ENCODE data around the gene CCDC192. TPM values are rescaled to one million over a fixed set of nuclear protein-coding genes. Genes with fewer than 3 reads are reported as not detected.

Gene CCDC192
- total RNA-seq, 1 donor from 2014 or later = not detected

- Histone ChIP-seq H3K27me3 (no peaks in the 10 kb centered on the region), H3K4me3 (no peak overlapping the region), H3K4me2 (no peak overlapping the region), H3K4me1 (peaks cover 5% of the 10 kb centered on the region), H3F3A (ENCODE audit: low read depth) (no peaks in the 10 kb centered on the region), H3K9me3 (ENCODE audit: low read depth) (no peaks in the 10 kb centered on the region), H4K20me1 (ENCODE audit: low read depth) (no peaks in the 10 kb centered on the region), H2AFZ (replicated peaks) (no peak overlapping the region), H3K27ac (no peak overlapping the region), H3K36me3 (no peaks in the 10 kb centered on the region), H3K79me2 (ENCODE audit: low read depth) (no peaks in the 10 kb centered on the region), H3K9ac (no peak overlapping the region)
- H3K4me3 Mint-ChIP-seq = no peak overlapping the region
- H3K27ac Mint-ChIP-seq = no peak overlapping the region
- DNase-seq (ENCODE audit: low spot score) = no peak
- H3K4me1 Mint-ChIP-seq = peaks cover 10% of the 10 kb centered on the region
- H3K27me3 Mint-ChIP-seq (ENCODE audit: insufficient read depth, low read depth) = no peaks in the 10 kb centered on the region
- H3K36me3 Mint-ChIP-seq = no peaks in the 10 kb centered on the region
- TF ChIP-seq CTCF (IDR thresholded peaks at IDR 0.05) = no peak
- no peak for TF ChIP-seq EZH2 (IDR thresholded peaks at IDR 0.05)
- no peak for TF ChIP-seq EZH2phosphoT487 (IDR thresholded peaks at IDR 0.05)
- no peaks in the 10 kb centered on the region for H3K9me3 Mint-ChIP-seq
Measured at GRCh38 chr5:127826011-127826410, 122.8 kb downstream of the CCDC192 start.

GRCh38 chr5:127827451-127827850 lies 124.3 kb downstream of the CCDC192 start:
- Mint-ChIP-seq H3K36me3 (no peaks in the 10 kb centered on the region), H3K9me3 (no peaks in the 10 kb centered on the region), H3K27me3 (ENCODE audit: insufficient read depth, low read depth) (no peaks in the 10 kb centered on the region), H3K27ac (no peak overlapping the region), H3K4me3 (no peak overlapping the region), H3K4me1 (peaks cover 10% of the 10 kb centered on the region)
- no peak overlapping the region for H2AFZ ChIP-seq (replicated peaks)
- no peaks in the 10 kb centered on the region for H3K36me3 ChIP-seq
- H3K79me2 ChIP-seq (ENCODE audit: low read depth) = no peaks in the 10 kb centered on the region
- H3K9ac ChIP-seq = no peak overlapping the region
- no peak for TF ChIP-seq EZH2phosphoT487 (IDR thresholded peaks at IDR 0.05)
- no peak for TF ChIP-seq CTCF (IDR thresholded peaks at IDR 0.05)
- no peak for TF ChIP-seq EZH2 (IDR thresholded peaks at IDR 0.05)
- H3K4me2 ChIP-seq = no peak overlapping the region
- H3F3A ChIP-seq (ENCODE audit: low read depth) = no peaks in the 10 kb centered on the region
- H3K9me3 ChIP-seq (ENCODE audit: low read depth) = no peaks in the 10 kb centered on the region
- H3K27ac ChIP-seq = no peak overlapping the region
- no peaks in the 10 kb centered on the region for H4K20me1 ChIP-seq (ENCODE audit: low read depth)
- H3K4me3 ChIP-seq = no peak overlapping the region
- H3K4me1 ChIP-seq = peaks cover 5% of the 10 kb centered on the region
- H3K27me3 ChIP-seq = no peaks in the 10 kb centered on the region
- DNase-seq (ENCODE audit: low spot score) = no peak

- Histone ChIP-seq H3K27me3 (no peaks in the 10 kb centered on the region), H3K9me3 (ENCODE audit: low read depth) (no peaks in the 10 kb centered on the region), H3K4me3 (no peak overlapping the region), H3K27ac (no peak overlapping the region), H3K36me3 (no peaks in the 10 kb centered on the region), H3K9ac (no peak overlapping the region), H3K79me2 (ENCODE audit: low read depth) (no peaks in the 10 kb centered on the region), H4K20me1 (ENCODE audit: low read depth) (no peaks in the 10 kb centered on the region), H3F3A (ENCODE audit: low read depth) (no peaks in the 10 kb centered on the region), H3K4me2 (no peak overlapping the region), H3K4me1 (peaks cover 14% of the 10 kb centered on the region), H2AFZ (replicated peaks) (no peak overlapping the region)
- no peak overlapping the region for H3K27ac Mint-ChIP-seq
- H3K27me3 Mint-ChIP-seq (ENCODE audit: insufficient read depth, low read depth) = no peaks in the 10 kb centered on the region
- no peak overlapping the region for H3K4me3 Mint-ChIP-seq
- no peak for TF ChIP-seq CTCF (IDR thresholded peaks at IDR 0.05)
- no peak for TF ChIP-seq EZH2 (IDR thresholded peaks at IDR 0.05)
- TF ChIP-seq EZH2phosphoT487 (IDR thresholded peaks at IDR 0.05) = no peak
- H3K36me3 Mint-ChIP-seq = no peaks in the 10 kb centered on the region
- peaks cover 13% of the 10 kb centered on the region for H3K4me1 Mint-ChIP-seq
- no peaks in the 10 kb centered on the region for H3K9me3 Mint-ChIP-seq
- no peak for DNase-seq (ENCODE audit: low spot score)
Measured at GRCh38 chr5:127830157-127830556, 127.0 kb downstream of the CCDC192 start.
